ENCODE data around the gene VPS37B.
"Not testable (repeated sequence)": the region's sequence is repeated elsewhere in the genome, so short reads cannot be mapped to it uniquely, and the experiment has no call there.

The VPS37B gene

DNA sequence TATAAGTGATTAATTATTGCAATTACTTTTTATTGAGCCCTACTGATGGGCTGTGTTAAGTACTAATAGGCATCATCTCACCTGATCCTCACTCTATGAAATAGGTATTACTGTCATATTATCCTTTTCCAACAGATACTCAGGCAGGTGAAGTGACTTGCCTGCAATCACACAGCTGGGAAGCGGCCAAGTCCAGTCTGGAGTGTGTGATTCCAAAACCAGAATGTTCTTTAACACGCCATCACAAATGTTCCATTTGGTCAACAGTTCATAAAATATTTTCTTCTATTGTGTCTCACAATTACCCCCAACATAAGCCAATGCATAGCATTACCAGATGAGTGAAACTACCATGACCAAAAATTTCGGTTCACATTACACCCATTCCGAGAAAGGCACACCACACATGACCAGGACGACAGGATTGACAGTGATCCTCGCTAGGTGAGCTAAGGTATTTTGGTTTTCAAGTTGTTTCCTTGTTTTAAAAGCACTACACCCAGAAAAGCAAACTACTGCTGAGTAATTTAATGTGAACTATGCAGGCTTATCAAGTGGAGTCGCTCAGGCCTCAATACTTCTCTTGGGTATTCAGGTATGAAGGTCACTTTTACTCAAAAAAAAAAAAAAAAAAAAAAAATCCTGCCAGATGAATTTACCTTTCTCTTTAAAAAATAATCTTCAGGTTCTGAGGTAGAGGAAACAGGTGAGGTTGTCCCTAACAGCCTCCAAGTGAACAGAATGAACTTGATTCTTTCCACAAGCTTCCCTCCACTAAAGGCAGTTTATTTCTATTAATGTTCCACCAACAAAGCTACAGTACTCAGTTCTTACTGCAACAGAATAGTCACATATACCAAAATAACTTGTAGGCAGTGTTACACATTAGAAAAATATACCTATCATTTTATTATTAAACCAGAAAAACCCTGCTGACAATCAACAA, 2.4 kb downstream of the VPS37B start:
- Mint-ChIP-seq H3K4me3 (peak overlapping the region; percentile 86), H3K27me3 (no peaks in the 10 kb centered on the region), H3K27ac (peak overlapping the region; percentile 13), H3K36me3 (ENCODE audit: low read depth) (peaks cover 6% of the 10 kb centered on the region), H3K9me3 (peaks cover 6% of the 10 kb centered on the region), H3K4me1 (peaks cover 93% of the 10 kb centered on the region)
- DNase-seq = no peak
- ATAC-seq = no peak

DNA sequence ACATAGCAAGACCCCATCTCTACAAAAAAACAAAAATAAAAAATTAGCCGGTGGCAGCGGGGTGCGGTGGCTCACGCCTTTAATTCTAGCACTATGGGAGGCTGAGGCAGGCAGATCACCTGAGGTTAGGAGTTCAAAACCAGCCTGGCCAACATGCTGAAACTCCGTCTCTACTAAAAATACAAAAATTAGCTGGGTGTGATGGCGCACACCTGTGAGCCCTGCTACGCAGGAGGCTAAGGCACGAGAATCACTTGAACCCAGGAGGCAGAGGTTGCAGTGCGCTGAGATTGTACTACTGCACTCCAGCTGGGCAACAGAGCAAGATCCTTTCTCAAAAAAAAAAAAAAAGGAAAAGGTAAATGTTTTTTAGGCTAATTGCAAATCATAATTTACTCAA, 3.2 kb downstream of the VPS37B start:
- H3K9me3 Mint-ChIP-seq; H3K36me3 Mint-ChIP-seq (ENCODE audit: low read depth); H3K27me3 Mint-ChIP-seq; DNase-seq; H3K4me3 Mint-ChIP-seq; H3K27ac Mint-ChIP-seq; ATAC-seq: not testable (repeated sequence)
- peaks cover 93% of the 10 kb centered on the region for H3K4me1 Mint-ChIP-seq

DNA sequence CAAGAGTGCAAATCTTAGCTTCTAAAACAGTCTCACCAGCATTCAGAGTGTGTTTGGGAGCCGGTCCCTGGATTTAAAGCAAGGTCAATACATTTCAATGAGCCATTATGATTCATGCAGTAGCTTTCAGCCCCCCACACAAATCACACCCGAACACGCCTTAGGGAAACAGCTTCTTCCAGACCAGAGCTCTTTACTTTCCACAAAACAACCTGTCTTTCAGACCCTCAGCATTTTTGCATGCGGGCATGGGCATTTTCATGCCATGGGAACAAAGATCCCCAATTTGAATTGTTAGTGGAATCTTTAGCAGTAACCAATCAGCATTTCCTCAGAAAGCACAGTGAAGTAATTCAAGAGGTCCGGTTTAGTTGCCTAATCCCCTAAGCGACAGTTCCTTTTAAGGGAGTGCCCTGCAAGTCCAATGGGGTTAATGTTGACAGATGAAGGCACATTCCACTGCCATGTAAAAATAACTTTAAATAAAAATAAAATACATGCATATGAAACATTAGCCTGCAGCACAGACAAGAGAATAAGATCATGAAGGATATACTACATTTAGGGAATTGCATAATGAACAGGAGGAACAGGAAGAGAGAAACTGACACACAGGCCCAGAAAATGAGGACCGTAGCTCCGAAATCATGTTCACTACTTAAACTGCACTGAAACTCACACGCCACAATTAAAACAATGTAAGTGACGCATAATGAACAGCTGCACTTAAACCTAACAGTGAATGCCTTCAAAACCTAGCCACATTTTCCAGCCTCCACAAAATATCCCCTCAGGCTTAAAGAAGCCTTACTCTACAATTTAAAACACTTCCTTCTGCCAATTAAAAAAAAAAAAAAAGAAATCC, 4.0 kb downstream of the VPS37B start:
- peaks cover 93% of the 10 kb centered on the region for H3K4me1 Mint-ChIP-seq
- H3K9me3 Mint-ChIP-seq = peaks cover 6% of the 10 kb centered on the region
- H3K4me3 Mint-ChIP-seq = no peak overlapping the region
- peaks cover 9% of the 10 kb centered on the region for H3K36me3 Mint-ChIP-seq (ENCODE audit: low read depth)
- peaks cover 3% of the 10 kb centered on the region for H3K27me3 Mint-ChIP-seq
- no peak for DNase-seq
- ATAC-seq = no peak
- H3K27ac Mint-ChIP-seq = no peak overlapping the region

DNA sequence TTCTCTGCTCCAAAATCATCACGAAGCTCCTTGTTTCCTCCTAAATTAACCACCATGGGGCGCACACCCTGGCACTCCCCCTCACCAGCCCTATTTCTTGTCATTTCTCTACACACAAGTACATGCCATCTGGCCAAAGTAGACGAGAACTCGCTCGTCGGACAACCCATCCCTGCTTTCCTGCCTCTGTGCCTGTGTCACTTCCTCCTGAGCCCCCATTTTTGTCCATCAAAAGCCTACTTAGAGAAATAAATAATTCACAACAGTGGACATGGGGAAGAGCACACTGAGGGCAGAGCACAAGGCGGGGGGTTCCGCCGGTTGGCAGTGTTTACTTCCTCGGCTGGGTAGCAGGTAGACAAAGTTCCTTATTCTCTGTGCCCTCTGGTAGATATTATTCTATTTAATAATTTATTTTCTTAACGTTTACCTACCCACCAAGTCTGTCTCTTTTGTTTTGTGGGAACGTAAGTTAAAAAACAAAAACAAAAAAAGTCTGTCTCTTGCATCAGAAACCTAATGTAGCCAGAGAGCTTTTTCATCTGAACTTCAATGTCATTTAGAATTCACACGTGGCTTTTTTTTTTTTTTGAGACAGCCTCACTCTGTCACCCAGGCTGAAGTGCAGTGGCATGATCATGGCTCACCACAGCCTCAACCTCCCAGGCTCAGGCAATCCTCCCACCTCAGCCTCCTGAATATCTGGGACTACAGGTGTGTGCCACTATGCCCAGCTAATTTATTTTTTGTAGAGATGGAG, 6.0 kb downstream of the VPS37B start:
- peak overlapping the region; percentile 65 for H3K4me3 Mint-ChIP-seq
- H3K27ac Mint-ChIP-seq = peak overlapping the region; percentile 82
- ATAC-seq (no peak), DNase-seq (no peak)
- peaks cover 3% of the 10 kb centered on the region for H3K27me3 Mint-ChIP-seq
- no peaks in the 10 kb centered on the region for H3K9me3 Mint-ChIP-seq
- H3K36me3 Mint-ChIP-seq (ENCODE audit: low read depth) = peaks cover 9% of the 10 kb centered on the region
- peaks cover 95% of the 10 kb centered on the region for H3K4me1 Mint-ChIP-seq

DNA sequence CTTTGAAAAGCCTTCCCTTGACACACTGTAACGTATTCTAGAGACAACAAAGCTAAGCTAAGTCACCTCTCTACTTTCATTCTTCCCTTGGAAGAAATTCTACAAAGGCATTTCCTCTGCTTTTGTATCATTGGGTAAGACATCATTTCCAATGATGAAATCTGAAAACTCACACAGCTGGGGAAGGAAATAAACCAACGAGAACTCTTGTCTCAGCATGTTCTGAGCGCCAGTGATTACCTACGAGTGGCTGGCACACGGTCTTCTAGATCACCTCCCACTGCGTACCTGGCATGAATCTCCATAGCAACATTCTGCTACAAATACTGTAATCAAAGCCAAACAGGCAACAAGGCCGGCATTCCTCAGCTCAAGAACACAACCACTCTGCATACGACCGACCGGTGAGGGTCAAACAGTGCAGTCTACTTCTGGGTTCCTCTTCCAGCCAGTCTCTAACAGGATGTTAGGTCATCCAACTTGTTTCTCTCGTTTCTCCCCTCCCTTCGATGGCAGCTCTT, 7.6 kb downstream of the VPS37B start:
- no peak for DNase-seq
- peak; percentile 33 for ATAC-seq
- Mint-ChIP-seq H3K9me3 (no peaks in the 10 kb centered on the region), H3K4me1 (peaks cover 95% of the 10 kb centered on the region), H3K27me3 (peaks cover 3% of the 10 kb centered on the region), H3K27ac (peak overlapping the region; percentile 83), H3K4me3 (peak overlapping the region; percentile 64), H3K36me3 (ENCODE audit: low read depth) (peaks cover 6% of the 10 kb centered on the region)

DNA sequence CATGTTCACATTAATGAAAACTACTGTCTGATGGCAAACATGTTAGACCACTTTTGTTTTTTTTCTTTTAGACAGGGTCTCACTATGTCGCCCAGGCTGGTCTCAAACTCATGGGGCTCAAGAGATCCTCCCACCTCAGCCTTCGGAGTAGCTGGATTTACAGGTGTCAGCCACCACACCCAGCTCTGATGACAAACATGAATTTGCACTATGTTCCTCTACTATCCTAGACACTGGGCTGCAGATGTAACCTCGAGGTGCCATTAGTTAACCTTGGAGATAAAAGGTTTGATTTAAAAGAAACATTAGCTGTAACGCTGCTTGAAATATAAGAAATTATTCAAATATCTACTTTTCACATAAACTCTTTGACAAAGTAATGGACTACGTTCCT, 8.1 kb downstream of the VPS37B start:
- H3K4me1 Mint-ChIP-seq = peaks cover 97% of the 10 kb centered on the region
- ATAC-seq (no peak), DNase-seq (no peak)
- no peaks in the 10 kb centered on the region for H3K9me3 Mint-ChIP-seq
- H3K4me3 Mint-ChIP-seq = peak overlapping the region; percentile 64
- peak overlapping the region; percentile 83 for H3K27ac Mint-ChIP-seq
- H3K36me3 Mint-ChIP-seq (ENCODE audit: low read depth) = peaks cover 6% of the 10 kb centered on the region
- H3K27me3 Mint-ChIP-seq = peaks cover 3% of the 10 kb centered on the region

DNA sequence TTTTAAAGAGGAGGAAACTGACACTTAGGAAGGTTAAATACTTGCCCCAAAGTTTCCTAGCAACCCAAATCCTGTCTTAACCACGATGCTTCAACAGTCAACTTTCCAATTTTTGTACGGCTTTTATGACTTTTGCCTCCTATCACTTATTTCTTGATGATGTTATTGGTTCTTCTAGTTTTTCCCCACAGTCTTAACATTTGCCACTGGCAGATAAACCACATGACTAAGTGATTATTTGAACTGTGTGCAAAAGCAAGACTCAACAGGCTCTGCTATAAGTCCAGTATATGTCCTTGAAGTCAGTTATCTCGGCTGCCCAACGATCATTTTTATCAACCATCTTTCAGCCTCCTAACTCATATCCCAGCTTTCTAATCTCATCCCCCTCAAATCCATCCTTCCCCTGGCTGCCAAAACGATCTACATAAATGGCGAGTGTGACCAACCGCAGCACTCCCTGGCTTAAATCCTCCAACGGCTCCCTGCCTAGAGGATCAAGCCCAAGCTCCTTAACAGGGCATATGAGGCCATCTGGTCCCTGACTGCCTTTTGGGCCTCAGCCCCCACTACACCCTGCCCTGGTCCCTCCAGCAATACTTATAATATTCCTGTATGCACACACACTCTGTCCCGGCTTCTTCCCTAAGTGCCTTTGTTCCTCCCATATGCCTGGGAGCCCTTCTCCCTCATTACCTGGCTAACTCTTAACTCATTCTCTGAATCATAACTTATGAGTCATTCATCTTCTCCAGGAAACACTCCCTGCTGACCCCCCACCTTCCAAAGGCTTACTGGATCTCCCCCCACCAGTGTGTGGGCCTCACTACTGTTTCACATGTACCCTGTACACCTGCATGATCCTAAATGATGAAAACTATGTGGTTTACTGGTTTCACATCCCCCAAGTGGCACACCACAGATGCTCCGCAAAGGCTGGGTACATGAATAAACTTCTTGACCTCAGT, 8.8 kb downstream of the VPS37B start:
- DNase-seq = peak; percentile 64
- ATAC-seq = peak; percentile 72
- H3K4me3 Mint-ChIP-seq = peak overlapping the region; percentile 64
- H3K36me3 Mint-ChIP-seq (ENCODE audit: low read depth) = peaks cover 6% of the 10 kb centered on the region
- peaks cover 3% of the 10 kb centered on the region for H3K27me3 Mint-ChIP-seq
- peak overlapping the region; percentile 83 for H3K27ac Mint-ChIP-seq
- H3K4me1 Mint-ChIP-seq = peaks cover 97% of the 10 kb centered on the region
- H3K9me3 Mint-ChIP-seq = no peaks in the 10 kb centered on the region

DNA sequence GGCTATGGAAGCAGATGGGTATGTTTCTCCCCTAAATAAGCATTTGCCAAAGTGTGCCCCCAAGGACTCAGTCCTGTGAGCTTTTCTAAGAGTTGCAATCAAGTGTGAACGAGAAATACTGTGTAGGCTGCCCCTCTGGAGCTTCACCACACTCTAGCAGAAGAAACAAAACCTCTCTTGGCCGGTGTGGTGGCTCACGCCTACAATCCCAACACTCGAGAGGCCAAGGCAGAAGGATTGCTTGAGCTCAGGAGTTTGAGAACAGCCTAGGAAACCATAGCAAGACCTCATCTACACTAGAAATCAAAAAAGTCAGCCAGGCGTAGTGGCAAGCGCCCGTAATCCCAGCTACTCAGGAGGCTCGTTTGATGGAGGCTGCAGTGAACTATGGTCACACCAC, 9.8 kb downstream of the VPS37B start:
- Mint-ChIP-seq H3K27me3 (peaks cover 3% of the 10 kb centered on the region), H3K4me1 (peaks cover 96% of the 10 kb centered on the region), H3K9me3 (no peaks in the 10 kb centered on the region), H3K27ac (peak overlapping the region; percentile 83), H3K4me3 (no peak overlapping the region), H3K36me3 (ENCODE audit: low read depth) (peaks cover 6% of the 10 kb centered on the region)
- ATAC-seq (no peak), DNase-seq (no peak)

DNA sequence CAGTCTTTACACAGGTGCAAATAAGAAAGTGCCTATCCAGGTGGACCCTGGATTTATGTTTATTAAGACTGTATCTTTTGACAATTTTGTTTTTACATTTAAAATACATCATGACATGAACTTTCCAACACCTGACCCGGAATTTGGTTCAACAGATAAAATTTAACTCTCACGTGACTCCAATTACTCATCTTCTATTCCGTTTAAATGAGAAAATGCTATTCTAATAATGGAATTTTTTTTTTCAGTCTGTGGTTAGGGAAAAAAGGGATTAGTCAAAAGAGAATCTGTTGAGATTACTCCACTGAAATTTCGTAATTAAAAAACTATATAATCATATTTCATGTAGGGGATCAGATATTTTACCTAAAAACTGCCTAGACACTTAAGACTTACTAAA, 11.1 kb downstream of the VPS37B start:
- Mint-ChIP-seq H3K36me3 (ENCODE audit: low read depth) (peaks cover 12% of the 10 kb centered on the region), H3K4me1 (peaks cover 96% of the 10 kb centered on the region), H3K27me3 (peaks cover 3% of the 10 kb centered on the region), H3K27ac (peak overlapping the region; percentile 9), H3K9me3 (no peaks in the 10 kb centered on the region), H3K4me3 (no peak overlapping the region)
- DNase-seq (no peak), ATAC-seq (no peak)

DNA sequence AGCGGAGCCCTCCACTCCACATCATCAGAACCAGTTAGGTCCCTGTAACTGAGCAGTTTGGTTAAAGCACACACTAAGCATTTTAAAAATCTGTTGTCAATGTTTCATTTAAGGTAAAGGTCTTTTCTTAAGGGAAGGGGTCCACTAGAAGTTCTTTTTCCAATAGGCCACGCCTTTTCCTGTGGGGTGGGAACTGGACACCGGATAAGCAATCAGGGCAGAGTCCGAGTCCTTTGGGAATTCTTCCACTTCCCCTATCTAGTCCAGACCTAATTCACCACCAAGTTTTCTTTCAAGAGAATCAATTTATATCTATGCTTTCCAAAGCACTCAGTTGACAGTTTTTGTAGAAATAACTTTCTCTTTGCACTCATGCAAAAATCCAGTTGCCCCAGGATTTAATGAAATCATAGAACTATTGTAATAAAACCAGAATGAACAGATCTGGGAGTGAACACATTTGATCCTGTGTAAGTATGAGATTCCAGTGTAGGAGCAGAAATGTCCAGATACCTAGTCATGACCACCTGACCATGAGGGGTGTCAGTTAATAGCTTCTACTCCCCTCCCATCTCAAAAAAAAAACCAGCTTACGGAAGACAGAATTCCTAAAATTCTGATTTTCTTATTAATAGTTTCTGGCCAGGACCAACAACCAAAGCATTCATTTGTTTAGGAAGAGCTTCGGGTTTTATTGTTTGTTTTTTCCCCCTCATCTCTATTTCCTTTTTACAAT, 11.7 kb downstream of the VPS37B start:
- peaks cover 14% of the 10 kb centered on the region for H3K36me3 Mint-ChIP-seq (ENCODE audit: low read depth)
- H3K4me1 Mint-ChIP-seq = peaks cover 96% of the 10 kb centered on the region
- peaks cover 5% of the 10 kb centered on the region for H3K27me3 Mint-ChIP-seq
- H3K4me3 Mint-ChIP-seq = no peak overlapping the region
- DNase-seq (no peak), ATAC-seq (no peak)
- no peaks in the 10 kb centered on the region for H3K9me3 Mint-ChIP-seq
- peak overlapping the region; percentile 53 for H3K27ac Mint-ChIP-seq

DNA sequence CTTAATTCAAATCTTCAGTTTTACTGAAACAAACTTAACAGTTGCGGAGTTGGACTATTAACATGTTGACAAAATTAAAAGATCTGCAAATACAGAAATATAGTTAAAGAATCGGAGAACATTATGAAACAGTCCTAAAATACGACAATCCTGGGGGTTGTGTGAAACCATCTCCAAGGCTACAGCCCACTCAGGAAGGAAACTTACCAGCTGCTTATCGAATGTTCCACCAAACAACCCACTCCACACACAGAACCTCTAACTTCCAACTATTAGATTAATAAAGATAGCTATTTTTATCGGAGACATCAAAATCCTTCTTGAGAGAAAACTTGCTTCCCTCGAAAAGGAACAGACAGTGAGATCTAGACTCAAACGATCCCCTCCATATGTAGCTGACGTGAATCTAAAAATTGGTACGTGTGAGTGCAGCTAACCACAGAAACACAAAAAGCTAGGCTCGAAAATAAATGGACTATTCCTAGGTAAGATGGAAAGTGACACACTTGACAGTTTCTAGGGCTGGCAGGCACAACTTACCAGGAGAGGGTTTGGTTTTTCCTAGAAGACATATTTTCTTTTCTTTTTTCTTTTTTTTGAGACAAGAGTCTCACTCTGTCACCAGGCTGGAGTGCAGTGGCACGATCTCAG, 12.9 kb downstream of the VPS37B start:
- Mint-ChIP-seq H3K27me3 (peaks cover 7% of the 10 kb centered on the region), H3K36me3 (ENCODE audit: low read depth) (peaks cover 18% of the 10 kb centered on the region), H3K4me3 (peak overlapping the region; percentile 45), H3K4me1 (peaks cover 96% of the 10 kb centered on the region), H3K9me3 (no peaks in the 10 kb centered on the region), H3K27ac (peak overlapping the region; percentile 53)
- DNase-seq (no peak), ATAC-seq (peak; percentile 18)

DNA sequence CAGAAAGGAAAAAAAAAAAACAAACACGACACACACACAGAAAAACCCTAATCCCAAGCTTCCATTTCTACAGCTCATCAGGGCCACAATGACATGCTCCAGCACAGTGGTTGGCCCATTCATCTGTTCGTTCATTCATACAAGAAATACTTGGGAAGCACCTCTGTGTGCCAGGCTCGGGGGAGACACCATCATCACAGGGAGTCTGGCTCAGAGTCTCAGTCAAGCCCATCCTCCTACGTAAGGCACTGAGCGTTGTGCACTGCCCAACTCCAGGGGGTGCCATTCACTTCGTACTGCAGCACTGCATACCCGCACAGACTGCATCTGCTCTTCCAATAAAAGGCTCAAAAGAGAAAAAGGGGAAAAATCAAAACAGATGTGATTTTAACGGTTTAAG, 15.3 kb downstream of the VPS37B start:
- no peaks in the 10 kb centered on the region for H3K9me3 Mint-ChIP-seq
- ATAC-seq = peak; percentile 76
- peak overlapping the region; percentile 67 for H3K27ac Mint-ChIP-seq
- peaks cover 6% of the 10 kb centered on the region for H3K27me3 Mint-ChIP-seq
- DNase-seq = no peak
- no peak overlapping the region for H3K4me3 Mint-ChIP-seq
- peaks cover 96% of the 10 kb centered on the region for H3K4me1 Mint-ChIP-seq
- H3K36me3 Mint-ChIP-seq (ENCODE audit: low read depth) = peaks cover 20% of the 10 kb centered on the region

Data from activated naive CD8-positive, alpha-beta T cell treated with anti-CD3 and anti-CD28 coated beads, Interleukin-2, amount 50 U/mL, for 24 hours (primary cell).